ENCODE measurements around the gene PRKCG.
A peak's percentile ranks its signal among the peaks of the same experiment; 100 is the strongest.
"Not testable (repeated sequence)": the region's sequence is repeated elsewhere in the genome, so short reads cannot be mapped to it uniquely, and the experiment has no call there.

The PRKCG gene

GRCh38 chr19:53881482-53882390, at the start of gene PRKCG:
Gene PRKCG (plus strand): TSS chr19:53882197. CDS start chr19:53882495, 298 bp downstream.
- H3K27me3 Mint-ChIP-seq, result peaks cover 5% of the 10 kb centered on the region
- no peaks in the 10 kb centered on the region for H3K9me3 Mint-ChIP-seq (ENCODE audit: low read depth)
- H3K36me3 Mint-ChIP-seq, result no peaks in the 10 kb centered on the region
- H3K4me3 Mint-ChIP-seq, result peak within 1 kb of the TSS; percentile 27
- H3K27ac Mint-ChIP-seq, result no peak within 1 kb of the TSS
- peaks cover 29% of the 10 kb centered on the region for H3K4me1 Mint-ChIP-seq (ENCODE audit: low read depth)

- not testable (repeated sequence) for H3K4me1 Mint-ChIP-seq (ENCODE audit: low read depth); H3K36me3 Mint-ChIP-seq; H3K27ac Mint-ChIP-seq; H3K9me3 Mint-ChIP-seq (ENCODE audit: low read depth); H3K4me3 Mint-ChIP-seq
- peaks cover 18% of the 10 kb centered on the region for H3K27me3 Mint-ChIP-seq
These were observed 49.1 kb upstream of the PRKCG start for GRCh38 chr19:53832861-53833260.

- H3K27me3 Mint-ChIP-seq; H3K9me3 Mint-ChIP-seq (ENCODE audit: low read depth); H3K4me3 Mint-ChIP-seq; H3K27ac Mint-ChIP-seq; H3K4me1 Mint-ChIP-seq (ENCODE audit: low read depth); H3K36me3 Mint-ChIP-seq: not testable (repeated sequence)
These were observed 43.6 kb upstream of the PRKCG start for GRCh38 chr19:53838446-53838845.

- H3K4me1 Mint-ChIP-seq (ENCODE audit: low read depth); H3K4me3 Mint-ChIP-seq; H3K9me3 Mint-ChIP-seq (ENCODE audit: low read depth); H3K27me3 Mint-ChIP-seq; H3K36me3 Mint-ChIP-seq; H3K27ac Mint-ChIP-seq: not testable (repeated sequence)
These were observed 41.8 kb upstream of the PRKCG start for GRCh38 chr19:53840241-53840640.

- not testable (repeated sequence) for H3K36me3 Mint-ChIP-seq; H3K9me3 Mint-ChIP-seq (ENCODE audit: low read depth); H3K27ac Mint-ChIP-seq; H3K27me3 Mint-ChIP-seq; H3K4me1 Mint-ChIP-seq (ENCODE audit: low read depth); H3K4me3 Mint-ChIP-seq
These were observed 41.1 kb upstream of the PRKCG start for GRCh38 chr19:53840914-53841313.

- Mint-ChIP-seq H3K27ac (no peak overlapping the region), H3K36me3 (no peaks in the 10 kb centered on the region), H3K4me3 (no peak overlapping the region), H3K4me1 (ENCODE audit: low read depth) (peaks cover 7% of the 10 kb centered on the region), H3K27me3 (peaks cover 17% of the 10 kb centered on the region), H3K9me3 (ENCODE audit: low read depth) (no peaks in the 10 kb centered on the region)
These were observed 37.1 kb upstream of the PRKCG start for GRCh38 chr19:53844849-53845246.

- Mint-ChIP-seq H3K27ac (no peak overlapping the region), H3K27me3 (peaks cover 25% of the 10 kb centered on the region), H3K4me3 (no peak overlapping the region), H3K36me3 (no peaks in the 10 kb centered on the region), H3K9me3 (ENCODE audit: low read depth) (no peaks in the 10 kb centered on the region), H3K4me1 (ENCODE audit: low read depth) (peaks cover 3% of the 10 kb centered on the region)
These were observed 34.4 kb upstream of the PRKCG start for GRCh38 chr19:53847555-53847954.

- Mint-ChIP-seq H3K4me1 (ENCODE audit: low read depth) (peaks cover 6% of the 10 kb centered on the region), H3K27me3 (peaks cover 27% of the 10 kb centered on the region), H3K9me3 (ENCODE audit: low read depth) (no peaks in the 10 kb centered on the region), H3K27ac (no peak overlapping the region), H3K4me3 (no peak overlapping the region), H3K36me3 (no peaks in the 10 kb centered on the region)
These were observed 32.7 kb upstream of the PRKCG start for GRCh38 chr19:53849237-53849676.

GRCh38 chr19:53853707-53854106, 28.3 kb upstream of the PRKCG start:
- peaks cover 2% of the 10 kb centered on the region for H3K36me3 Mint-ChIP-seq
- no peaks in the 10 kb centered on the region for H3K9me3 Mint-ChIP-seq (ENCODE audit: low read depth)
- H3K27me3 Mint-ChIP-seq, result peaks cover 20% of the 10 kb centered on the region
- H3K27ac Mint-ChIP-seq, result no peak overlapping the region
- no peak overlapping the region for H3K4me3 Mint-ChIP-seq
- peaks cover 7% of the 10 kb centered on the region for H3K4me1 Mint-ChIP-seq (ENCODE audit: low read depth)

GRCh38 chr19:53864308-53864836, 17.6 kb upstream of the PRKCG start:
- H3K4me3 Mint-ChIP-seq, result no peak overlapping the region
- H3K27me3 Mint-ChIP-seq, result no peaks in the 10 kb centered on the region
- H3K36me3 Mint-ChIP-seq, result no peaks in the 10 kb centered on the region
- H3K27ac Mint-ChIP-seq, result no peak overlapping the region
- peaks cover 26% of the 10 kb centered on the region for H3K4me1 Mint-ChIP-seq (ENCODE audit: low read depth)
- H3K9me3 Mint-ChIP-seq (ENCODE audit: low read depth), result no peaks in the 10 kb centered on the region

- H3K4me1 Mint-ChIP-seq (ENCODE audit: low read depth), result peaks cover 31% of the 10 kb centered on the region
- peak overlapping the region; percentile 59 for H3K4me3 Mint-ChIP-seq
- no peaks in the 10 kb centered on the region for H3K27me3 Mint-ChIP-seq
- H3K36me3 Mint-ChIP-seq, result no peaks in the 10 kb centered on the region
- no peaks in the 10 kb centered on the region for H3K9me3 Mint-ChIP-seq (ENCODE audit: low read depth)
- H3K27ac Mint-ChIP-seq, result no peak overlapping the region
These were observed 16.5 kb upstream of the PRKCG start for GRCh38 chr19:53865523-53865917.

- Mint-ChIP-seq H3K27ac (peak overlapping the region; percentile 85), H3K27me3 (no peaks in the 10 kb centered on the region), H3K4me3 (peak overlapping the region; percentile 82), H3K9me3 (ENCODE audit: low read depth) (no peaks in the 10 kb centered on the region), H3K4me1 (ENCODE audit: low read depth) (peaks cover 37% of the 10 kb centered on the region), H3K36me3 (no peaks in the 10 kb centered on the region)
These were observed 15.8 kb upstream of the PRKCG start for GRCh38 chr19:53865918-53866864.

GRCh38 chr19:53866865-53867224, 15.2 kb upstream of the PRKCG start:
- Mint-ChIP-seq H3K27ac (peak overlapping the region; percentile 85), H3K27me3 (no peaks in the 10 kb centered on the region), H3K4me1 (ENCODE audit: low read depth) (peaks cover 42% of the 10 kb centered on the region), H3K4me3 (peak overlapping the region; percentile 82), H3K36me3 (no peaks in the 10 kb centered on the region), H3K9me3 (ENCODE audit: low read depth) (no peaks in the 10 kb centered on the region)

- peaks cover 43% of the 10 kb centered on the region for H3K4me1 Mint-ChIP-seq (ENCODE audit: low read depth)
- peak within 1 kb of the TSS; percentile 85 for H3K27ac Mint-ChIP-seq
- H3K27me3 Mint-ChIP-seq, result no peaks in the 10 kb centered on the region
- H3K9me3 Mint-ChIP-seq (ENCODE audit: low read depth), result no peaks in the 10 kb centered on the region
- H3K36me3 Mint-ChIP-seq, result no peaks in the 10 kb centered on the region
- H3K4me3 Mint-ChIP-seq, result peak within 1 kb of the TSS; percentile 95
These were observed 14.5 kb upstream of the PRKCG start, which contains the start of gene MYADM for GRCh38 chr19:53867225-53868090. Gene MYADM (plus strand): TSS chr19:53867883. CDS start chr19:53873530, 5,647 bp downstream.
